K562 (cell line): Measurements from ENCODE around the gene MEX3D. TPM values are rescaled to one million over a fixed set of nuclear protein-coding genes. Genes with fewer than 3 reads are reported as not detected.

Experiments
- ATAC-seq: fragments of 200-7000 bp; cut with Tn5 transposase; 3 replicates; pipeline ENCODE4 v1.9.1; 2020; ENCODE audit warnings: moderate library complexity
- BruUV-seq: library from RNA; stranded (reverse); fragments of 400-500 nt; replicated peaks from 2 replicates; lab custom pipeline; 2021; lab: Mats Ljungman, UMichigan
- CTCF ChIA-PET: fragments of 300-600 bp; formaldehyde crosslinking; extraction: SDS; loops from one replicate; lab custom pipeline; 2021; ENCODE audit warnings: low intra/inter-chr PET ratio; lab: Yijun Ruan, JAX
- POLR2A ChIA-PET: fragments of 300-600, 350-650 bp; sonication (Branson Sonifier 250); formaldehyde crosslinking; extraction: SDS; loops from one replicate; lab custom pipeline; 2021; ENCODE audit warnings: antibody characterized with exemption, inconsistent platforms; lab: Yijun Ruan, JAX
- DNase-seq, 4 experiments: peaks; one replicate each; pipeline versions ENCODE4 v3.0.0 to v3.0.0-alpha.2; 2011 to 2018; ENCODE audit warnings: low spot score in 3 of 4, mixed read lengths in 3 of 4; ENCODE audit errors: extremely low read depth in 1 of 4
- FAIRE-seq: peaks from 2 replicates; lab custom pipeline; 2011; peaks lifted over from hg19 to GRCh38; lab: Jason Lieb, UNC
- H2AFZ ChIP-seq: 2 replicates; pipeline ENCODE4 v1.6.0; 2011; ENCODE audit warnings: low read depth, low read length, control low read depth, inconsistent platforms
- H3K27ac ChIP-seq: fragments of 200-600 bp; 3 replicates; pipeline ENCODE4 v1.8.0; 2011; ENCODE audit warnings: low read depth, mild to moderate bottlenecking, control low read depth, inconsistent platforms, low read length, moderate library complexity, mixed read lengths; ENCODE audit errors: extremely low read depth
- H3K27me3 ChIP-seq, 2 experiments: fragments of 300-600 bp in 1 of 2; 2 replicates in 1 of 2; 3 replicates in 1 of 2; pipeline versions ENCODE4 v1.6.0 to v1.8.0; 2011; ENCODE audit warnings: inconsistent platforms in 2 of 2, low read length in 2 of 2, mild to moderate bottlenecking in 1 of 2, mixed read lengths in 1 of 2, moderate library complexity in 1 of 2; ENCODE audit not compliant: control insufficient read depth in 2 of 2, insufficient read depth in 2 of 2
- H3K36me3 ChIP-seq: fragments of 300-600 bp; 3 replicates; pipeline ENCODE4 v1.8.0; 2011; ENCODE audit warnings: mild to moderate bottlenecking, low read length, inconsistent platforms; ENCODE audit not compliant: control insufficient read depth, insufficient read depth
- H3K4me1 ChIP-seq, 2 experiments: fragments of 200-600 bp in 1 of 2; replicated peaks in 1 of 2; 2 replicates in 1 of 2; 3 replicates in 1 of 2; pipeline versions ENCODE4 v1.5.1 to v1.8.0; 2011; ENCODE audit warnings: inconsistent platforms in 2 of 2, low read length in 2 of 2, mild to moderate bottlenecking in 1 of 2, mixed read lengths in 1 of 2, moderate library complexity in 1 of 2; ENCODE audit not compliant: control insufficient read depth in 2 of 2, insufficient read depth in 2 of 2
- H3K4me2 ChIP-seq: 2 replicates; pipeline ENCODE4 v1.6.1; 2011; ENCODE audit warnings: low read length, control low read depth, inconsistent platforms, mixed read lengths; ENCODE audit not compliant: insufficient read depth
- H3K4me3 ChIP-seq: fragments of 200-600 bp; sonication (generic), shearing (Covaris generic); 2 replicates; pipeline ENCODE4 v1.5.1; 2016; ENCODE audit warnings: control low read depth, inconsistent platforms
- H3K79me2 ChIP-seq: fragments of 200-600 bp; 3 replicates; pipeline ENCODE4 v1.8.0; 2011; ENCODE audit warnings: low read length, inconsistent platforms; ENCODE audit not compliant: control insufficient read depth, insufficient read depth
- H3K9ac ChIP-seq, 2 experiments: 2 replicates each; pipeline versions ENCODE4 v1.6.0 to v1.6.1; 2011; ENCODE audit warnings: low read depth in 2 of 2, low read length in 2 of 2, control low read depth in 1 of 2, inconsistent platforms in 1 of 2, mild to moderate bottlenecking in 1 of 2, mixed read lengths in 1 of 2; ENCODE audit not compliant: insufficient read depth in 1 of 2
- H3K9me1 ChIP-seq: one replicate; pipeline ENCODE4 v1.6.0; 2011; ENCODE audit warnings: inconsistent platforms, mild to moderate bottlenecking, low read length, moderate library complexity; ENCODE audit not compliant: control insufficient read depth, insufficient read depth
- H3K9me3 ChIP-seq: replicated peaks from 2 replicates; pipeline ENCODE4 v1.5.1; 2011; ENCODE audit warnings: low read depth, low read length, inconsistent platforms; ENCODE audit not compliant: control insufficient read depth, insufficient read depth
- H4K20me1 ChIP-seq: replicated peaks from 2 replicates; pipeline ENCODE4 v1.6.1; 2011; ENCODE audit warnings: low read length, inconsistent platforms, mixed read lengths; ENCODE audit not compliant: control insufficient read depth, insufficient read depth
- ARID3B ChIP-seq: fragments of 250-450 bp; sonication (Bioruptor Pico); IDR thresholded peaks from 2 replicates; pipeline ENCODE4 v1.4.0; 2020; ENCODE audit warnings: borderline replicate concordance
- BCLAF1 ChIP-seq, 2 experiments: fragments of 450-650 bp in 1 of 2; IDR thresholded peaks; 2 replicates each; pipeline ENCODE4 v1.6.1; 2011 to 2017; ENCODE audit warnings: low read depth in 2 of 2, antibody characterized with exemption in 1 of 2, borderline replicate concordance in 1 of 2, low read length in 1 of 2, mild to moderate bottlenecking in 1 of 2, mixed read lengths in 1 of 2; ENCODE audit not compliant: control insufficient read depth in 1 of 2
- DMBX1 ChIP-seq: fragments of 250-450 bp; sonication (Bioruptor Pico); IDR thresholded peaks from 2 replicates; pipeline ENCODE4 v1.8.0; 2022; ENCODE audit warnings: inconsistent platforms, mild to moderate bottlenecking, moderate library complexity, borderline replicate concordance
- HMG20B ChIP-seq: fragments of 250-450 bp; sonication (Bioruptor Pico); IDR thresholded peaks from 2 replicates; pipeline ENCODE4 v1.5.0; 2021; ENCODE audit warnings: mild to moderate bottlenecking
- KLF13 ChIP-seq: fragments of 450-650 bp; IDR thresholded peaks from 2 replicates; pipeline ENCODE4 v1.6.1; 2016; ENCODE audit warnings: missing genetic modification characterization, low read depth, mild to moderate bottlenecking, missing compliant biosample characterization, moderate library complexity, borderline replicate concordance
- RB1 ChIP-seq: fragments of 450-650 bp; IDR thresholded peaks from 2 replicates; pipeline ENCODE4 v1.6.1; 2017; ENCODE audit warnings: low read depth, mild to moderate bottlenecking
- RUNX1 ChIP-seq: sonication (generic); IDR thresholded peaks from 2 replicates; pipeline ENCODE4 v1.6.1; 2016; ENCODE audit warnings: antibody characterized with exemption, low read depth
- SMARCE1 ChIP-seq: fragments of 450-650 bp; IDR thresholded peaks from 2 replicates; pipeline ENCODE4 v1.7.1; 2016; ENCODE audit warnings: mild to moderate bottlenecking
- U2AF1 ChIP-seq: fragments of 200-400 bp; formaldehyde crosslinking; optimal IDR thresholded peaks from 2 replicates; pipeline ENCODE3; 2017; ENCODE audit warnings: mild to moderate bottlenecking, low read depth, low read length, moderate library complexity
- ZBTB1 ChIP-seq: sonication (generic); formaldehyde crosslinking; IDR thresholded peaks from 2 replicates; pipeline ENCODE4 v1.8.1; 2023; ENCODE audit warnings: missing genetic modification reagents, low read depth, mild to moderate bottlenecking, borderline replicate concordance
- ZEB2 ChIP-seq: fragments of 450-650 bp; IDR thresholded peaks from 2 replicates; pipeline ENCODE4 v1.6.1; 2016
- ZNF143 ChIP-seq: sonication (generic); formaldehyde crosslinking; IDR thresholded peaks from 2 replicates; pipeline ENCODE4 v1.9.0; 2022; ENCODE audit warnings: mild to moderate bottlenecking, missing genetic modification reagents
- ZNF398 ChIP-seq: fragments of 250-450 bp; sonication (Bioruptor Pico); IDR thresholded peaks from 2 replicates; pipeline ENCODE4 v1.8.0; 2021; ENCODE audit warnings: moderate library complexity, mild to moderate bottlenecking, inconsistent platforms
- ZNF449 ChIP-seq: fragments of 250-450 bp; sonication (Bioruptor Pico); IDR thresholded peaks from 2 replicates; pipeline ENCODE4 v1.8.0; 2022; ENCODE audit warnings: moderate library complexity, mild to moderate bottlenecking, inconsistent platforms
- ZNF75A ChIP-seq: fragments of 450-650 bp; formaldehyde crosslinking; IDR thresholded peaks from 2 replicates; pipeline ENCODE4 v1.4.0; 2020; ENCODE audit warnings: mild to moderate bottlenecking
- WGBS: fragments of 100-300 bp; shearing (Covaris generic); methylation state at CpG from one replicate; pipeline ENCODE4 v1.1.6; 2016; ENCODE audit warnings: low coverage, mixed read lengths; ENCODE audit not compliant: insufficient coverage; ENCODE audit errors: missing lambda C conversion rate; 5-methylcytosine and 5-hydroxymethylcytosine counted together
- in situ Hi-C: fragments of 300-500 bp; cut with MboI; formaldehyde crosslinking; loops from 4 replicates; pipeline ENCODE4 v1.15.0; 2018; ENCODE audit warnings: inconsistent platforms, mixed read lengths
- intact Hi-C: fragments of 100-400 bp; cut with micrococcal nuclease; formaldehyde crosslinking; loops from 2 replicates; pipeline ENCODE4 v1.14.2; 2022
- polyA plus RNA-seq, 8 experiments: library from polyadenylated mRNA; depleted of rRNA in 4 of 8; stranded (reverse) in 5 of 8; unstranded in 3 of 8; fragments of >200 nt; fragmentation: Nextera tagmentation in 2 of 8; fragmentation: Illumina TruSeq in 1 of 8; extraction: Ambion mirVana in 2 of 8; extraction: Trizol in 1 of 8; gene quantifications; 2 replicates each; pipeline versions ENCODE4 v1.2.1 to v1.2.3, GENCODE V29; 2011 to 2014; ENCODE audit warnings: inconsistent platforms in 1 of 8, missing spikeins in 1 of 8
- total RNA-seq, 7 experiments: library from RNA; depleted of rRNA in 6 of 7; stranded (reverse); fragments of >200 nt in 6 of 7; fragmentation: Illumina TruSeq in 2 of 7; extraction: Trizol in 2 of 7; gene quantifications; 2 replicates each; pipeline versions ENCODE4 v1.2.1 to v1.2.3, GENCODE V29; 2011 to 2021; ENCODE audit warnings: low replicate concordance in 1 of 7

The MEX3D gene
- total and polyA plus RNA-seq, 9 of the 15 experiments (the other 6 are each of a cell fraction or from before 2014, with no cell fraction given), result 1.7 to 39.3 (median 5.7) TPM

- Histone ChIP-seq H3K9me3 (no peaks in the 10 kb centered on the region), H3K4me2 (no peak overlapping the region), H3K36me3 (peaks cover 85% of the 10 kb centered on the region; the same call in 2 of the 3 replicates), H3K4me1 (peaks cover 0 to 33% of the 10 kb centered on the region in 2 experiments; a peak in 2 of 5 replicates), H3K9me1 (no peaks in the 10 kb centered on the region), H3K27me3 (no peaks in the 10 kb centered on the region), H3K79me2 (peaks cover 7% of the 10 kb centered on the region; the same call in 2 of the 3 replicates), H4K20me1 (no peaks in the 10 kb centered on the region), H3K27ac (no peak overlapping the region), H3K9ac (no peak overlapping the region), H2AFZ (no peak overlapping the region), H3K4me3 (no peak overlapping the region)
- ChIA-PET CTCF (no interaction called here), POLR2A (no interaction called here)
- no peak for FAIRE-seq
- in situ Hi-C loops, result no loop called here
- 88% methylated on average over 16 of the region's 20 CpGs for WGBS
- DNase-seq, result no peak
- no peak for ATAC-seq
- no TSS peak for BruUV-seq
- intact Hi-C loops, result no loop called here
- TF ChIP-seq SMARCE1 (no peak), RB1 (no peak), ZBTB1 (CRISPR knock-in tag) (no peak), ARID3B (CRISPR knock-in tag) (no peak), RUNX1 (no peak), ZEB2 (no peak), ZNF75A (no peak), DMBX1 (CRISPR knock-in tag) (no peak), ZNF398 (CRISPR knock-in tag) (no peak), U2AF1 (no peak), KLF13 (tag) (no peak), ZNF449 (CRISPR knock-in tag) (no peak), BCLAF1 (IDR thresholded peaks at IDR 0.05; ENCODE audit: borderline replicate concordance in 1 of 2, control insufficient read depth in 1 of 2, low read depth in 2 of 2, low read length in 1 of 2) (no peak), ZNF143 (no peak), HMG20B (CRISPR knock-in tag) (no peak)
Measured at GRCh38 chr19:1580382-1580781, 12.3 kb upstream of the MEX3D start.
